ENCODE measurements around the gene TARS3. TPM values are rescaled to one million over a fixed set of nuclear protein-coding genes. Genes with fewer than 3 reads are reported as not detected.

Gene TARS3
- total RNA-seq, 1 experiment from 2014 or later = 12.4 TPM

- in situ Hi-C loops (cut with HindIII; ENCODE audit: low pct_unique_long_range_greater_than_20kb, low sequenced_read_pairs) = no loop called here
- intact Hi-C loops (cut with micrococcal nuclease; ENCODE audit: unreplicated experiment) = no loop called here
- BruUV-seq (replicated peaks) = no TSS peak
- TF ChIP-seq POLR2AphosphoS5 (IDR thresholded peaks at IDR 0.05; ENCODE audit: low read depth, low read length) (no peak), TCF7L2 (IDR thresholded peaks at IDR 0.05; ENCODE audit: low read depth, low read length) (no peak), SIN3A (IDR thresholded peaks at IDR 0.05; ENCODE audit: borderline replicate concordance, insufficient read depth, low read depth, low read length) (no peak), REST (IDR thresholded peaks at IDR 0.05; ENCODE audit: insufficient read depth in 1 of 2, low read depth in 2 of 2, low read length in 1 of 2) (no peak)
- TF ChIP-seq, protein P1, sequence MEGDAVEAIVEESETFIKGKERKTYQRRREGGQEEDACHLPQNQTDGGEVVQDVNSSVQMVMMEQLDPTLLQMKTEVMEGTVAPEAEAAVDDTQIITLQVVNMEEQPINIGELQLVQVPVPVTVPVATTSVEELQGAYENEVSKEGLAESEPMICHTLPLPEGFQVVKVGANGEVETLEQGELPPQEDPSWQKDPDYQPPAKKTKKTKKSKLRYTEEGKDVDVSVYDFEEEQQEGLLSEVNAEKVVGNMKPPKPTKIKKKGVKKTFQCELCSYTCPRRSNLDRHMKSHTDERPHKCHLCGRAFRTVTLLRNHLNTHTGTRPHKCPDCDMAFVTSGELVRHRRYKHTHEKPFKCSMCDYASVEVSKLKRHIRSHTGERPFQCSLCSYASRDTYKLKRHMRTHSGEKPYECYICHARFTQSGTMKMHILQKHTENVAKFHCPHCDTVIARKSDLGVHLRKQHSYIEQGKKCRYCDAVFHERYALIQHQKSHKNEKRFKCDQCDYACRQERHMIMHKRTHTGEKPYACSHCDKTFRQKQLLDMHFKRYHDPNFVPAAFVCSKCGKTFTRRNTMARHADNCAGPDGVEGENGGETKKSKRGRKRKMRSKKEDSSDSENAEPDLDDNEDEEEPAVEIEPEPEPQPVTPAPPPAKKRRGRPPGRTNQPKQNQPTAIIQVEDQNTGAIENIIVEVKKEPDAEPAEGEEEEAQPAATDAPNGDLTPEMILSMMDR (IDR thresholded peaks at IDR 0.05) = no peak
- no peak for ATAC-seq
- no peaks in the 10 kb centered on the region for H3K27me3 ChIP-seq (ENCODE audit: control insufficient read depth, insufficient read depth, low read length)
- H3K9me3 ChIP-seq (ENCODE audit: control insufficient read depth, insufficient read depth, low read depth, low read length) = no peaks in the 10 kb centered on the region
- DNase-seq (ENCODE audit: low read depth, low spot score) = no peak
- no peaks in the 10 kb centered on the region; the same call in 1 of the 2 replicates for H3K36me3 ChIP-seq (ENCODE audit: control insufficient read depth, insufficient read depth, low read length)
- POLR2A ChIA-PET = no interaction called here
- CTCF ChIA-PET = no interaction called here
- peaks cover 10% of the 10 kb centered on the region for H3K4me1 ChIP-seq (ENCODE audit: control insufficient read depth, insufficient read depth, low read length)
- no peak overlapping the region for H3K27ac ChIP-seq (ENCODE audit: low read length)
- no peak overlapping the region for H3K4me3 ChIP-seq (ENCODE audit: low read depth in 2 of 2, low read length in 2 of 2)
Measured at GRCh38 chr15:101727186-101727585, 2.9 kb upstream of the TARS3 start.

GRCh38 chr15:101725073-101725472 is 800 bp upstream of the TARS3 start:
- peak overlapping the region; percentile 70; the same call in 1 of the 2 replicates for H3K27ac ChIP-seq (ENCODE audit: low read length)
- CTCF ChIA-PET = no interaction called here
- H3K27me3 ChIP-seq (ENCODE audit: control insufficient read depth, insufficient read depth, low read length) = no peaks in the 10 kb centered on the region
- H3K4me1 ChIP-seq (ENCODE audit: control insufficient read depth, insufficient read depth, low read length) = peaks cover 10% of the 10 kb centered on the region
- BruUV-seq (replicated peaks) = no TSS peak
- no peak for DNase-seq (ENCODE audit: low read depth, low spot score)
- in situ Hi-C loops (cut with HindIII; ENCODE audit: low pct_unique_long_range_greater_than_20kb, low sequenced_read_pairs) (no loop called here), intact Hi-C loops (cut with micrococcal nuclease; ENCODE audit: unreplicated experiment) (no loop called here)
- peaks cover 5% of the 10 kb centered on the region; the same call in 1 of the 2 replicates for H3K36me3 ChIP-seq (ENCODE audit: control insufficient read depth, insufficient read depth, low read length)
- no peaks in the 10 kb centered on the region for H3K9me3 ChIP-seq (ENCODE audit: control insufficient read depth, insufficient read depth, low read depth, low read length)
- POLR2A ChIA-PET = no interaction called here
- TF ChIP-seq TCF7L2 (IDR thresholded peaks at IDR 0.05; ENCODE audit: low read depth, low read length) (no peak), REST (IDR thresholded peaks at IDR 0.05; ENCODE audit: insufficient read depth in 1 of 2, low read depth in 2 of 2, low read length in 1 of 2) (no peak), POLR2AphosphoS5 (IDR thresholded peaks at IDR 0.05; ENCODE audit: low read depth, low read length) (no peak)
- TF ChIP-seq, protein P1 (IDR thresholded peaks at IDR 0.05) = no peak
- peak overlapping the region in 1 of 2 experiments; percentile 55; a peak in 2 of 4 replicates for H3K4me3 ChIP-seq (ENCODE audit: low read depth in 2 of 2, low read length in 2 of 2)
- no peak for ATAC-seq

All from Panc1 (cell line).